Measurements from ENCODE around the gene RBM47.

RBM47 gene

DNA sequence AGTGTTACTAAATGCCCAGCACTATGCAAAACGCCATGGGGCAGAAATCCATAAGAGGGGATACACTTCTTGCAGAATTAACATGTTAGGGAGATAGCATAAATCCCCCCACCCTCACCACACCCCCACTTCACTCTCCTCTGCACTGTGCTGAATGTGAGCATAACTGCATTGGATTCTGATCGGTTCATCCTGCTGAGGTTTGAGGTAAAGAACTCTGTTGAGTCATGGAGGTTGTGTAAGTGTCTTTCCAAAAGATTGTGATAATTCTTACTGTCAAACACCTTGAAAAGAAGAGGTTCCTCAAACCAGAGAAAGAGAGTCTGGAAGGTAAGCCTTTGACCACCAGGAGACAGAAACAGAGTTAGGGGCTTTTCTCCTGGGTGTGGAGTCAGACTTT is 43.6 kb downstream of the RBM47 start:
- DNase-seq = no peak

DNA sequence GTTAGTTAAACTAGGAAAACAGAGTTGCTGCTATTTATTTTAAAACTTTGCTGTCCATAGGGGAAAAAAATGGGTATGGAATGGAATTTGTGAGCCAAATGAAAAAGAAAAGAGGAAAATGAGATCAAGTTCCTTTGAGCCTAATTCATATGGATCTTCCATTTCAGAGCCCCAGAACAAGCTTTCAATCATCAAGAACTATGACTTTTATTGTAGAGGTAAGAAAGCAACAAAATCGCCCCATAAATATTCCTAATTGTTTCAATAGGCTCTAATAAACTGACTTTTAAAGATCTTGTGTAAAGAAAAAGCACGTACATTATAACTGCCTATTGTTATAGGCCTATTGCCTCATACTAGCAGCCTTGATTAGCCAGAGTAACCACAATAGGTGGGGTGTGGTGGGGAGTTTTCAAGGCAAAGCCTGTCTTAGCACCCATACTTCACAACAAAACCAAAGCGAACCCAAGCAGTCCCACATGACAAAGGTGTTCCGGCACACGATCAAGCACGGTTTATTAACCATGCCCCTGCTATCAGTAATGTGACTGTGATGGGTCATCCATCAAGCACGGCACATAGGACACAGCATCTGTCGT is 44.4 kb downstream of the RBM47 start:
- no peak for DNase-seq

- DNase-seq = no peak
Measured at GRCh38 chr4:40584517-40585141, 45.0 kb downstream of the RBM47 start.

DNA sequence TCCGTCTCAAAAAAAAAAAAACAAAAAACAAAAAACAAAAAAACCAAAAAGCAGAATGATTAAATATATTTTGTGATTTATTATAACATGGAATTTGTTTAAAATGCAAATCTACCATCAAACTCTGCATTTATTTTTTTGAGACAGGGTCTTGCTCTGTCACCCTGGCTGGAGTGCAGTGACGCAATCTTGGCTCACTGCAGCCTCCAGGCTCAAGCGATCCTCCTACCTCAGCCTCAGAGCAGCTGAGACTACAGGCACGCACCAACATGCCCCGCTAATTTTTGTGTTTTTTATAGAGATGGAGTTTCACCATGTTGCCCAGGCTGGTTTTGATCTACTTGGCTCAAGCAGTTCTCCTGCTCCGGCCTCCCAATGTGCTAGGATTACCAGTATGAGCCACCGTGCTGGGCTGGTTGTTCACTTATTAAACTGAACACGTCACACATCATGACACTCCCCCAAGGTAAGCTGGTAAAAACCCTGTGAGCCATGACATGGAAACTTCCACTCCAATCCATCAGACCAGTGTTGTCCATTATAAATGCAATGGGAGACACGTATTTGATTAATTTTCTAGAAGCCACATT is 45.7 kb downstream of the RBM47 start:
- DNase-seq = no peak

GRCh38 chr4:40582413-40582812 is 47.3 kb downstream of the RBM47 start:
- DNase-seq = no peak

DNA sequence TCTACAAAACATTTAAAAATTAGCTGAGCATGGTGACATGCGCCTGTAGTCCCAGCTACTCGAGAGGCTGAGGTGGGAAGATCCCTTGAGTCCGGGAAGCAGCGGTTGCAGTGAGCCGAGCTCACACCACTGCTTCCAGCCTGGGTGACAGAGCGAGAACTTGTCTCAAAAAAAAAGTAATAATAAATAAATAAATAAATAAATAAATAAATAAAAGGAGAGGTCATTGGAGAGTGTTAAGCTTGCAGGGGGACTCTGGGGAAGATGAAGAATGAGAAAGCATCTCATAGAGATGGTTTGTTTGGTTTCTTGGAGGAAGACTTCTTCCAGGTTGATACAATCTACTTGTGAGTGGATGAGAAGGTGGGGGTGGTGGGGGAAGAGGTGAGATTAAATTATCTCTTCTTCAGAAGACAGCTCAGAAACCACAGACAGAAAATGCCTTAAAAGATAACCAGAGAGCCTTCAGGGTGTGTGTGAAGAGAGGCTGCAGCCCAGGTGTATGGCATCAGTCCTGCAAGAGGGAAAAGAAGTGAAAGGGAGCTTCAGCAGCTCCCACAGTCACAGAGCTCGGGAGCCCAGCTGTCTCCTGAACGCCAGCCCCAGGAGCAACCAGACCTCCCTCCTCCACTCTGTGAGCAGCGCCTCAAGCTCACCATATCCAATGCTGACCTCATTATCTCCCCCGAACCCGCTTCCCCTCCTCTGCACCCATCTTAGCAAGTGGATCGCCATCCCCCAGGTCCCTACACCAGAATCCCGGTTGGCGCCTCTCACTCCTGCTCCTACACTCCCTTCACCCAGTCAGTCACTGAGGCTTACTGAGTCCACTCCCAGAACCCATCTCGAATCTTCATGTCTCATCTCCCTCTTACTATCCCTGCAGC is 48.2 kb downstream of the RBM47 start:
- DNase-seq = no peak

DNA sequence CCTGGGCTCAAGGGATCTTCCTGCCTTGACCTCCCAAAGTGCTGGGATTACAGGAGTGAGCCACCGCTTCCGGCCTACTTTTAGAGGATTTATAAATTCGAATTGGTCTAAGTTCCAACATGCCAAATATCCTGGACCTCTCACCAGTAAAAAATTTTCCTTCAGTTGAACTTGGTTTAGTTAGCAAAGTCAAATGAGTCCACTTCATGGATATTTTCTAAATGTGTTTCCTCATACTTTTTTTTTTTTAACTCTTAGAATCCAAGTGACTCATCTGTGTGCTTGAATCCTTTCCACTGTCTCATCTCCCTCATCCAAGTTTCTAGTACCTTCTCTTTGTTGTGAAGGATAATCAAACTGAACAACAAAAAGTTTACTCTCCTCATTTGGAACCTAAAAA is 49.7 kb downstream of the RBM47 start:
- no peak for DNase-seq

- no peak for DNase-seq
Measured at GRCh38 chr4:40577588-40578253, 51.9 kb downstream of the RBM47 start.

GRCh38 chr4:40576651-40577480 is 52.8 kb downstream of the RBM47 start:
- no peak for DNase-seq

- no peak for DNase-seq
Measured at GRCh38 chr4:40575846-40576245, 53.8 kb downstream of the RBM47 start.

DNA sequence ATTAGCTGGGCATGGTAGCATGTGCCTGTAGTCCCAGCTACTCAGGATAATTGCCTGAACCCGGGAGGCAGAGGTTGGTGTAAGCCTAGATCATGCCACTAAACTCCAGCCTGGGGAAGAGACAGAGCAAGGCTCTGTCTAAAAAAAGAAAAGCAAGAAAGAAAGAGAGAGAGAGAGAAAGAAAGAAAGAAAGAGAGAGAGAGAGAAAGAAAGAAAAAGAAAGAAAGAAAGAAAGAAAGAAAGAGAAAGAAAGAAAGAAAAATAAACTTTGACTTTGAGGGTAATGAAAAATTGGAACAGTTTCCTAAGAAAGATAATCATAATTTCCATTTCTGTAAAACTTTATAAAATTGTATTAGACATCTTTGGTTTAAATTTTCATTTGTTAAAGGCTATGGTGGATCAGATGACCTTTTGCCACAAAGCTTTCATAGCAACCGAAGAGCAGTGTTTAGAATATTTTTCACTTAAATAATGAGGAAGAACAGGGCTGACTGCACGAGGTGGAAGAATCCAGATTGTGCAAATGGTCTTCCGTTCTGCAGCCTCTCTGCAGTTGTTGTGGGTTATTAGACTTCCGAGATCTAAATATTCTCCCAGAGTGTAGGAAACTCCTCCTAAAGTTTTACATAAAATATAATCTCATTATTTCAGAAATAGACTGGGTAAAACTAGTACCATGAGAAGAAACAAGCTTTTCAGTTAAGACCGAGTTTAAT is 55.9 kb downstream of the RBM47 start:
- DNase-seq = no peak

DNA sequence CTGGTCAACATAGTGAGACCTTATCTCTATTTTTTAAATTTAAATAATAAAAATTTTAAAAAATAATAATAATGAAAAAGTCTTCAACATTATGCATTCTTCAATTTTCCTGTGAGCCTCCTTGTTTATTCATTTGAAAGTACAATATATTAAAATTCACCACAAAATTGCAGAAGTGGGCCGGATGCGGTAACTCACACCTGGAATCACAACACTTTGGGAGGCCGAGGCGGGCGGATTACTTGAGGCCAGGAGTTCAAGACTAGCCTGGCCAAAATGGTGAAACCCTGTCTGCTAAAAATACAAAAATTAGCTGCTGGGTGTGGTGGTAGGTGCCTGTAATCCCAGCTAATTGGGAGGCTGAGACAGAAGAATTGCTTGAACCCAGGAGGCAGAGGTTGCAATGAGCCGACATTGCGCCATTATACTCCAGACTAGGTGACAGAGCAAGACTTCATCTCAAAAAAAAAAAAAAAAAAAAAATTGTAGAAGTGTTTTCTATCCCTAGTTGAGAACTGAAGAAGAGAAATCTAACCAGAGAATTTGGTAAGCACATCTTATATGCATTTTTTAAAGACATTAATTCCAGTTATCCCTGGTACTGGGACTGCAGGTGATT is 56.9 kb downstream of the RBM47 start:
- no peak for DNase-seq

GRCh38 chr4:40571208-40571607 is 58.5 kb downstream of the RBM47 start:
- DNase-seq = no peak

GRCh38 chr4:40570348-40571077 is 59.2 kb downstream of the RBM47 start:
- DNase-seq = no peak

- DNase-seq = no peak
Measured at GRCh38 chr4:40564815-40565483, 64.7 kb downstream of the RBM47 start.

DNA sequence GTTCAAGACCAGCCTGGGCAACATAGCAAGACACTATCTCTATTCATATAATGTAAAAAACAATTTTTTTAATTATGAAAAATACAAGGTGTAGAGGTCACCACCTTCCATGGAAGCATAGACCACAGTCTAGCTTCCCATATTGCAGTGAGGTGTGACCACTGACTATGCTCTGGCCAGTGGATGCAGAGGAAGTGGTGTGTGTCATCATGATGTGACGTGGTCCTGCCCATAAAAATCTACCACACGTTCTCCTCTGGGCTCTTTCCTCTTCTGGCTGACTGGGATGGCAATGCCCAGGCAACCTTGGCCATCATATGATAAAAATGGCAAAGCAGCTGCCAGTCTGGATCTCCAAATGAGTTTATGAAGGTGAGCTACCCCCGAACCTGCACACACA is 65.7 kb downstream of the RBM47 start:
- DNase-seq = no peak

DNA sequence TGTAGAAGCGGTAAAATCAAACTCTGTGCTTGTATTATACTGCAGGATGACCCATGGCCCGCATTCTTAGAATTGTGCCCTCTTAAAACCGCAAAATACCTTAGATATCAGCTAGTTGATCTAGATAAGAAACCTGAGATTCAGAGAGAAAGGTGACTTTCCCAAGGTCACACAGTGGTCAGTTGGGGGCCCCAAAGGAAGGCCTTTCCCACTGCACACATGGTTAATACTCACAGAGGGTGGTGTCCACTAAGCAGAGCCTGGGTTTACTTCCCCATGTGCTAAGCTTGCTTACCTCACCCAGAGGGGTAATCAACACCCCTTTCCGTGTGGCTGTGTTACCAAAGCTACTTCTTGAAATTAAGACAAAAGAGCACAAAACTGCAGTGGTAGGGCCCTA is 66.3 kb downstream of the RBM47 start:
- DNase-seq = no peak

- DNase-seq = no peak
Measured at GRCh38 chr4:40562681-40563080, 67.0 kb downstream of the RBM47 start.

DNA sequence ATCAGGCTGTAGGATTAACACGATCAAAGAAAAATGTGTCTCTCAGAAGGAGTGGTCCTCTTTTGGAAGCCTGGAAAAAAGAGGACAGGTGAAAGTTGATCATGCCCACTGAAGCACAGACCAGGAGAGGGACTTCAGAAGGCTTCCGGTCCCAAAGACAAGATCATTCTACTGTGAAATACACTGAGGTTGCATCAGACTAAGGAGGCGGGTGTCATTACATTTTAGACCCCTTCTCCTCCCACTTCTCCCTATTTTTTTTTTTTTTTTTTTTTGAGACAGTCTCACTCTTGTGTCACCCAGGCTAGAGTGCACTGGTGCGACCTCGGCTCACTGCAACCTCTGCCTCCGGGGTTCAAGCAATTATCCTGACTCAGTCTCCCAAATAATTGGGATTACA is 67.5 kb downstream of the RBM47 start:
- no peak for DNase-seq
